ENCODE data around the gene FGF12. TPM values are rescaled to one million over a fixed set of nuclear protein-coding genes. Genes with fewer than 3 reads are reported as not detected.
A peak's percentile ranks its signal among the peaks of the same experiment; 100 is the strongest.

Gene FGF12
- total and polyA plus RNA-seq, 2 donors (not counting 1 experiment from before 2014, with no cell fraction given): 0.17 TPM; not detected in 1

GRCh38 chr3:192171213-192171612 lies 556.1 kb downstream of the FGF12 start:
- Histone ChIP-seq H3K27ac (ENCODE audit: insufficient read depth, low read length) (no peak overlapping the region), H3K27me3 (ENCODE audit: control insufficient read depth, insufficient read depth, low read length) (no peaks in the 10 kb centered on the region), H3K79me2 (ENCODE audit: control insufficient read depth, insufficient read depth, low read length) (no peaks in the 10 kb centered on the region), H2AFZ (ENCODE audit: low read length) (no peak overlapping the region), H3K9ac (ENCODE audit: insufficient read depth, low read length) (no peak overlapping the region), H3K4me2 (ENCODE audit: extremely low read depth, insufficient read depth, low read length) (no peak overlapping the region), H3K4me1 (ENCODE audit: control insufficient read depth, extremely low read depth, insufficient read depth, low read length) (no peaks in the 10 kb centered on the region), H3K4me3 (replicated peaks in 1 of 4; ENCODE audit: control extremely low read depth in 1 of 4, insufficient read depth in 1 of 4, low read depth in 3 of 4, low read length in 4 of 4) (no peak overlapping the region), H3K36me3 (ENCODE audit: control insufficient read depth, insufficient read depth, low read length) (no peaks in the 10 kb centered on the region), H3K9me3 (ENCODE audit: control insufficient read depth, insufficient read depth, low read depth, low read length) (no peaks in the 10 kb centered on the region), H4K20me1 (ENCODE audit: control insufficient read depth, extremely low read depth, insufficient read depth, low read length) (no peaks in the 10 kb centered on the region)
- no peak for DNase-seq (ENCODE audit: low read depth in 2 of 2)
- TF ChIP-seq CTCF (conservative IDR thresholded peaks at IDR 0.05 in 1 of 2, IDR thresholded peaks at IDR 0.05 in 1 of 2; ENCODE audit: low read depth in 1 of 2, low read length in 2 of 2) (no peak), EZH2 (IDR thresholded peaks at IDR 0.05; ENCODE audit: low read length, missing control alignments) (no peak)

GRCh38 chr3:192170659-192171058 lies 556.7 kb downstream of the FGF12 start:
- H3K79me2 ChIP-seq (ENCODE audit: control insufficient read depth, insufficient read depth, low read length): no peaks in the 10 kb centered on the region
- no peak overlapping the region for H2AFZ ChIP-seq (ENCODE audit: low read length)
- H3K36me3 ChIP-seq (ENCODE audit: control insufficient read depth, insufficient read depth, low read length): no peaks in the 10 kb centered on the region
- no peak for TF ChIP-seq CTCF (conservative IDR thresholded peaks at IDR 0.05 in 1 of 2, IDR thresholded peaks at IDR 0.05 in 1 of 2; ENCODE audit: low read depth in 1 of 2, low read length in 2 of 2)
- TF ChIP-seq EZH2 (IDR thresholded peaks at IDR 0.05; ENCODE audit: low read length, missing control alignments): no peak
- H4K20me1 ChIP-seq (ENCODE audit: control insufficient read depth, extremely low read depth, insufficient read depth, low read length): no peaks in the 10 kb centered on the region
- H3K27ac ChIP-seq (ENCODE audit: insufficient read depth, low read length): no peak overlapping the region
- H3K4me1 ChIP-seq (ENCODE audit: control insufficient read depth, extremely low read depth, insufficient read depth, low read length): no peaks in the 10 kb centered on the region
- no peaks in the 10 kb centered on the region for H3K27me3 ChIP-seq (ENCODE audit: control insufficient read depth, insufficient read depth, low read length)
- H3K9ac ChIP-seq (ENCODE audit: insufficient read depth, low read length): no peak overlapping the region
- no peak overlapping the region for H3K4me2 ChIP-seq (ENCODE audit: extremely low read depth, insufficient read depth, low read length)
- DNase-seq (ENCODE audit: low read depth in 2 of 2): peak in 1 of 2 donors; percentile 62
- no peak overlapping the region for H3K4me3 ChIP-seq (replicated peaks in 1 of 4; ENCODE audit: control extremely low read depth in 1 of 4, insufficient read depth in 1 of 4, low read depth in 3 of 4, low read length in 4 of 4)
- no peaks in the 10 kb centered on the region for H3K9me3 ChIP-seq (ENCODE audit: control insufficient read depth, insufficient read depth, low read depth, low read length)

- H3K4me1 ChIP-seq (ENCODE audit: control insufficient read depth, extremely low read depth, insufficient read depth, low read length): no peaks in the 10 kb centered on the region
- H3K27me3 ChIP-seq (ENCODE audit: control insufficient read depth, insufficient read depth, low read length): no peaks in the 10 kb centered on the region
- no peak overlapping the region for H2AFZ ChIP-seq (ENCODE audit: low read length)
- no peak overlapping the region for H3K9ac ChIP-seq (ENCODE audit: insufficient read depth, low read length)
- no peak for TF ChIP-seq CTCF (conservative IDR thresholded peaks at IDR 0.05 in 1 of 2, IDR thresholded peaks at IDR 0.05 in 1 of 2; ENCODE audit: low read depth in 1 of 2, low read length in 2 of 2)
- TF ChIP-seq EZH2 (IDR thresholded peaks at IDR 0.05; ENCODE audit: low read length, missing control alignments): no peak
- no peak overlapping the region for H3K4me3 ChIP-seq (replicated peaks in 1 of 4; ENCODE audit: control extremely low read depth in 1 of 4, insufficient read depth in 1 of 4, low read depth in 3 of 4, low read length in 4 of 4)
- no peak overlapping the region for H3K4me2 ChIP-seq (ENCODE audit: extremely low read depth, insufficient read depth, low read length)
- H3K79me2 ChIP-seq (ENCODE audit: control insufficient read depth, insufficient read depth, low read length): no peaks in the 10 kb centered on the region
- H3K27ac ChIP-seq (ENCODE audit: insufficient read depth, low read length): no peak overlapping the region
- H4K20me1 ChIP-seq (ENCODE audit: control insufficient read depth, extremely low read depth, insufficient read depth, low read length): no peaks in the 10 kb centered on the region
- no peaks in the 10 kb centered on the region for H3K9me3 ChIP-seq (ENCODE audit: control insufficient read depth, insufficient read depth, low read depth, low read length)
- peak in 1 of 2 donors; percentile 9 for DNase-seq (ENCODE audit: low read depth in 2 of 2)
- H3K36me3 ChIP-seq (ENCODE audit: control insufficient read depth, insufficient read depth, low read length): no peaks in the 10 kb centered on the region
Measured at GRCh38 chr3:192170031-192170430, 557.3 kb downstream of the FGF12 start.
